Keratinocyte (primary cell): Measurements from ENCODE around the gene SENP8.

Experiments
- EZH2 ChIP-seq: IDR thresholded peaks from one replicate; pipeline ENCODE4 v1.6.1; 2012; ENCODE audit warnings: inconsistent platforms, mild to moderate bottlenecking, low read length, moderate library complexity
- TF ChIP-seq, protein P1 (sequence below), 3 experiments: IDR thresholded peaks in 1 of 3; conservative IDR thresholded peaks in 1 of 3; optimal IDR thresholded peaks in 1 of 3; 2 replicates in 2 of 3; 3 replicates in 1 of 3; pipeline versions ENCODE3 to v1.5.1; 2011; ENCODE audit warnings: low read length in 3 of 3, mild to moderate bottlenecking in 3 of 3, moderate library complexity in 2 of 3, control low read depth in 1 of 3, inconsistent platforms in 1 of 3; ENCODE audit not compliant: insufficient read depth in 2 of 3; ENCODE audit errors: extremely low read depth in 1 of 3

DNA sequence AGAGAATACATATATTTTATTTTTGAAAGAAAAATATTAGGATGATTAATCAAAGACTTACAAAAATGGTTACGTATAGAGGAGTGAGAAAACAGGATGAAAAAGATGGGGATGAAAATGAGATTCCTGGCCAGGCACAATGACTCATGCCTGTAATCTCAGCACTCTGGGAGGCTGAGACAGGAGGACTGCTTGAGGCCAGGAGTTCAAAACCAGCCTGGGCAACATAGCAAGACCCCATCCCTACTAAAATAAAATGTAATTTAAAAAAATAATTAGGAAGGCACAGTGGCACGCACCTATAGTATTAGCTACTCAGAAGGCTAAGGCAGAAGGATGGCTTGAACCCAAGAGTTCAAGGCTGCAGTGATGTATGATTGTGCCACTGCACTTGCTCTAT, 12.1 kb upstream of the SENP8 start:
- TF ChIP-seq, protein P1, sequence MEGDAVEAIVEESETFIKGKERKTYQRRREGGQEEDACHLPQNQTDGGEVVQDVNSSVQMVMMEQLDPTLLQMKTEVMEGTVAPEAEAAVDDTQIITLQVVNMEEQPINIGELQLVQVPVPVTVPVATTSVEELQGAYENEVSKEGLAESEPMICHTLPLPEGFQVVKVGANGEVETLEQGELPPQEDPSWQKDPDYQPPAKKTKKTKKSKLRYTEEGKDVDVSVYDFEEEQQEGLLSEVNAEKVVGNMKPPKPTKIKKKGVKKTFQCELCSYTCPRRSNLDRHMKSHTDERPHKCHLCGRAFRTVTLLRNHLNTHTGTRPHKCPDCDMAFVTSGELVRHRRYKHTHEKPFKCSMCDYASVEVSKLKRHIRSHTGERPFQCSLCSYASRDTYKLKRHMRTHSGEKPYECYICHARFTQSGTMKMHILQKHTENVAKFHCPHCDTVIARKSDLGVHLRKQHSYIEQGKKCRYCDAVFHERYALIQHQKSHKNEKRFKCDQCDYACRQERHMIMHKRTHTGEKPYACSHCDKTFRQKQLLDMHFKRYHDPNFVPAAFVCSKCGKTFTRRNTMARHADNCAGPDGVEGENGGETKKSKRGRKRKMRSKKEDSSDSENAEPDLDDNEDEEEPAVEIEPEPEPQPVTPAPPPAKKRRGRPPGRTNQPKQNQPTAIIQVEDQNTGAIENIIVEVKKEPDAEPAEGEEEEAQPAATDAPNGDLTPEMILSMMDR (optimal IDR thresholded peaks at IDR 0.05 in 1 of 3, IDR thresholded peaks at IDR 0.05 in 1 of 3, conservative IDR thresholded peaks at IDR 0.05 in 1 of 3; ENCODE audit: extremely low read depth in 1 of 3, insufficient read depth in 2 of 3, low read length in 3 of 3) = no peak
- TF ChIP-seq EZH2 = no peak
